Bronchial epithelial cell (primary cell): ENCODE results near the gene SCAF1. TPM values are rescaled to one million over a fixed set of nuclear protein-coding genes. Genes with fewer than 3 reads are reported as not detected.

Source experiments
- DNase-seq: peaks from one replicate; pipeline ENCODE4 v3.0.0-alpha.2; 2010; ENCODE audit warnings: low read depth
- FAIRE-seq: peaks from 2 replicates; lab custom pipeline; 2011; peaks lifted over from hg19 to GRCh38; lab: Jason Lieb, UNC
- H3K27me3 ChIP-seq: 2 replicates; pipeline ENCODE4 v1.5.1; 2011; ENCODE audit warnings: low read length; ENCODE audit not compliant: control insufficient read depth, insufficient read depth
- H3K36me3 ChIP-seq: 2 replicates; pipeline ENCODE4 v1.5.1; 2011; ENCODE audit warnings: low read length; ENCODE audit not compliant: control insufficient read depth, insufficient read depth
- H3K4me3 ChIP-seq: 2 replicates; pipeline ENCODE4 v1.5.1; 2011; ENCODE audit warnings: mild to moderate bottlenecking, low read depth, low read length, control low read depth
- total RNA-seq: library from RNA; depleted of rRNA; stranded (reverse); fragments of >200 nt; gene quantifications from 2 replicates; pipeline ENCODE4 v1.2.1, GENCODE V29; 2014
- TF ChIP-seq, protein P1 (sequence below): IDR thresholded peaks from 2 replicates; pipeline ENCODE4 v1.5.1; 2011; ENCODE audit warnings: mild to moderate bottlenecking, moderate library complexity, low read length, control low read depth, inconsistent platforms; ENCODE audit not compliant: insufficient read depth, severe bottlenecking

Gene SCAF1
- total RNA-seq, 1 donor from 2014 or later = 5.5 TPM

DNA sequence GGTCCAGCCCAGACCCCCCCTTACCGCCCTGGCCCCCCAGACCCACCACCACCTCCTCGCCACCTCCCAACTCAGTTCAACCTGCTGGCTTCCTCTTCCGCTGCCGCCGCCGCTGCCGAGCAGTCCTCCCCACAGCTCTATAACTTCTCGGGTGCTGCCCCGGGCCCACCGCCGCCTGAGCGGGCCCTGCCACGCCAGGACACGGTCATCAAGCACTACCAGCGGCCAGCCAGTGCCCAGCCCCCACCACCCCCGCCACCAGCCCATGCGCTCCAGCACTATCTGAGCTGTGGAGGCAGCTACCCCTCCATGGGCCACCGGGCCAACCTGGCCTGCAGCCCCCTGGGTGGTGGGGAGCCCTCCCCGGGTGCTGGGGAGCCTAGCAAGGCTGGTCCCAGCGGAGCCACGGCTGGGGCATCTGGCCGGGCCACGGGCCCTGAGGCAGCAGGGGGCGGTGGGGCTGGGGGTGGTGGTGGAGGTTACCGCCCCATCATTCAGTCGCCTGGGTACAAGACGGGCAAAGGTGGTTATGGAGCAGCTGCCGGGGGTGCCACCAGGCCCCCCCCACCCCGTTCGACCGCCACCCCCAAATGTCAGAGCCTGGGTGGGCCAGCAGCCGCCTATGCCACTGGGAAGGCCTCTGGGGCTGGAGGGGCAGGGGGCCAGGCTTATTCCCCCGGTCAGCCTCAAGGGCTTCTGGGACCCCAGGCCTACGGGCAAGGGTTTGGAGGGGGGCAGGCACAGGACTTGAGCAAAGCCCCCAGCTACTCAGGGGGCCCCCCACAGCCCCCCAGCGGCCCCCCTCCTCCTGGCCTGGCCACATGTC, 46.8 kb upstream of the SCAF1 start:
- TF ChIP-seq, protein P1, sequence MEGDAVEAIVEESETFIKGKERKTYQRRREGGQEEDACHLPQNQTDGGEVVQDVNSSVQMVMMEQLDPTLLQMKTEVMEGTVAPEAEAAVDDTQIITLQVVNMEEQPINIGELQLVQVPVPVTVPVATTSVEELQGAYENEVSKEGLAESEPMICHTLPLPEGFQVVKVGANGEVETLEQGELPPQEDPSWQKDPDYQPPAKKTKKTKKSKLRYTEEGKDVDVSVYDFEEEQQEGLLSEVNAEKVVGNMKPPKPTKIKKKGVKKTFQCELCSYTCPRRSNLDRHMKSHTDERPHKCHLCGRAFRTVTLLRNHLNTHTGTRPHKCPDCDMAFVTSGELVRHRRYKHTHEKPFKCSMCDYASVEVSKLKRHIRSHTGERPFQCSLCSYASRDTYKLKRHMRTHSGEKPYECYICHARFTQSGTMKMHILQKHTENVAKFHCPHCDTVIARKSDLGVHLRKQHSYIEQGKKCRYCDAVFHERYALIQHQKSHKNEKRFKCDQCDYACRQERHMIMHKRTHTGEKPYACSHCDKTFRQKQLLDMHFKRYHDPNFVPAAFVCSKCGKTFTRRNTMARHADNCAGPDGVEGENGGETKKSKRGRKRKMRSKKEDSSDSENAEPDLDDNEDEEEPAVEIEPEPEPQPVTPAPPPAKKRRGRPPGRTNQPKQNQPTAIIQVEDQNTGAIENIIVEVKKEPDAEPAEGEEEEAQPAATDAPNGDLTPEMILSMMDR = no peak
- no peak overlapping the region for H3K4me3 ChIP-seq
- DNase-seq (no peak), FAIRE-seq (no peak)
- H3K36me3 ChIP-seq = peaks cover 31% of the 10 kb centered on the region
- H3K27me3 ChIP-seq = no peaks in the 10 kb centered on the region

DNA sequence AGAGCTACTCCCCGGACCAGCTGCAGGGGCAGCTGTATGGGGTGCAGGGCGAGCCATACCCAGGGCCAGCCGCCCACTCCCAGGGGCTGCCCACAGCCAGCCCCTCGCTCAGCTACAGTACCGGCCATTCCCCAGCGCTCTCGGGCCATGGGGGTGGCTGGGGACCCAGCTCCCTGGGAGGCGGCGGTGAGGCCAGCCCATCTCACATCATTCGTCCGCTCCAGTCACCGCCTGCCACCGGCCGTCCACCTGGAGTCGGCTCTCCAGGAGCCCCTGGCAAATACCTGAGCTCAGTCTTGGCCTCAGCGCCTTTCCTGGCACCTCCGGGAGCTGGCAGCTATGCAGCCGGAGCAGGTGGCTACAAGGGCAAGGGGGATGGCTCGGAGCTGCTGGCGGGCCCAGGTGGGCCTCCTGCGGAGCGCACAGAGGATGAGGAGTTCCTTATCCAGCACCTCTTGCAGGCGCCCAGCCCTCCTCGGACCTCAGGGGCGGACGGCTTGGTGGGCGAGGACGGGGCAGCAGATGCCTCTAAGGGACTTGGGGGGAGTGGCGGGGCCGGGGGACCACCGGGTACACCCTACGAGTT, 46.1 kb upstream of the SCAF1 start:
- no peak for DNase-seq
- TF ChIP-seq, protein P1 = no peak
- no peaks in the 10 kb centered on the region for H3K27me3 ChIP-seq
- H3K4me3 ChIP-seq = no peak overlapping the region
- peaks cover 31% of the 10 kb centered on the region for H3K36me3 ChIP-seq
- no peak for FAIRE-seq

DNA sequence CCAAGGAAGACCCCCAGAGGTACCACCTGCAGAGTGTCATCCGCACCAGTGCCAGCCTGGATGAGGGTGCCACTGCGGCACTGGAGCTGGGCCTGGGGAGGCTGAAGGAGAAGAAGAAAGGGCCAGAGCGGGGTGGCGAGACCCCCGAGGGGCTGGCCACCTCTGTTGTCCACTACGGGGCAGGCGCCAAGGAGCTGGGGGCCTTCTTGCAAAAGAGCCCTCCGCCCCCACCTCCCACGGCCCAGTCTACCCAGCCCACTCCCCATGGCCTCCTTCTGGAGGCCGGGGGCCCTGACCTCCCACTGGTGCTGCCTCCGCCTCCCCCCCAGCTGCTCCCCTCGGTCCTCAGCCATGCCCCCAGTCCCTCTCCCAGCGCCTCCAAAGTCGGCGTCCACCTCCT, 45.6 kb upstream of the SCAF1 start:
- TF ChIP-seq, protein P1 = no peak

DNA sequence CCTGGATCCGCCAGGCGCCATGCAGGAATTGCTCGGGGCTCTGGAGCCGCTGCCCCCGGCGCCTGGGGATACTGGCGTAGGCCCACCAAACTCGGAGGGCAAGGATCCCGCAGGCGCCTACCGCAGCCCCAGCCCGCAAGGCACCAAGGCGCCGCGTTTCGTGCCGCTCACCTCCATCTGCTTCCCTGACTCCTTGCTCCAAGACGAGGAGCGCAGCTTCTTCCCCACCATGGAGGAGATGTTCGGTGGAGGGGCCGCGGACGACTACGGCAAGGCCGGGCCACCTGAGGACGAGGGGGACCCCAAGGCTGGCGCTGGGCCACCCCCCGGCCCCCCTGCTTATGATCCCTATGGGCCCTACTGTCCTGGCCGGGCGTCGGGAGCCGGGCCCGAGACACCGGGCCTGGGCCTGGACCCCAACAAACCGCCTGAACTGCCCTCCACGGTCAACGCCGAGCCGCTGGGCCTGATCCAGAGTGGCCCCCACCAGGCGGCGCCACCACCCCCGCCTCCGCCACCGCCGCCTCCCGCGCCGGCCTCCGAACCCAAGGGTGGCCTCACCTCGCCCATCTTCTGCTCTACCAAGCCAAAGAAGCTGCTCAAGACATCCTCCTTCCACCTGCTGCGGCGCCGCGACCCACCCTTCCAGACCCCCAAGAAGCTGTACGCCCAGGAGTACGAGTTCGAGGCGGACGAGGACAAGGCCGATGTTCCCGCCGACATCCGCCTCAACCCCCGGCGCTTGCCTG, 44.9 kb upstream of the SCAF1 start:
- TF ChIP-seq, protein P1 = no peak
- H3K36me3 ChIP-seq = peaks cover 34% of the 10 kb centered on the region
- H3K4me3 ChIP-seq = no peak overlapping the region
- FAIRE-seq (no peak), DNase-seq (no peak)
- H3K27me3 ChIP-seq = no peaks in the 10 kb centered on the region

More for the DNA sequence above, 45.6 kb upstream of the SCAF1 start:
- peaks cover 34% of the 10 kb centered on the region for H3K36me3 ChIP-seq
- FAIRE-seq (no peak), DNase-seq (no peak)
- no peaks in the 10 kb centered on the region for H3K27me3 ChIP-seq
- H3K4me3 ChIP-seq = no peak overlapping the region

DNA sequence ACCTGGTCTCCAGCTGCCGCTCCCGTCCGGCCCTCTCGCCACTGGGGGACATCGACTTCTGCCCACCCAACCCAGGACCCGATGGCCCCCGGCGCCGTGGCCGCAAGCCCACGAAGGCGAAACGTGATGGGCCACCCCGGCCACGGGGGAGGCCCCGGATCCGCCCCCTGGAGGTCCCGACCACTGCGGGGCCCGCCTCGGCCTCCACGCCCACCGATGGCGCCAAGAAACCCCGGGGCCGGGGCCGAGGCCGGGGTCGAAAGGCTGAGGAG, 44.4 kb upstream of the SCAF1 start:
- TF ChIP-seq, protein P1 = no peak
- H3K36me3 ChIP-seq = peaks cover 36% of the 10 kb centered on the region
- FAIRE-seq (no peak), DNase-seq (no peak)
- H3K4me3 ChIP-seq = no peak overlapping the region
- H3K27me3 ChIP-seq = no peaks in the 10 kb centered on the region
